ENCODE data around the gene CCDC9B.

Gene CCDC9B

GRCh38 chr15:40340740-40341400 is at the start of gene CCDC9B:
Gene CCDC9B, minus strand, starts transcription at chr15:40340939. Its CDS starts 120 bp downstream, at chr15:40340819.
- DNase-seq, result no peak

DNA sequence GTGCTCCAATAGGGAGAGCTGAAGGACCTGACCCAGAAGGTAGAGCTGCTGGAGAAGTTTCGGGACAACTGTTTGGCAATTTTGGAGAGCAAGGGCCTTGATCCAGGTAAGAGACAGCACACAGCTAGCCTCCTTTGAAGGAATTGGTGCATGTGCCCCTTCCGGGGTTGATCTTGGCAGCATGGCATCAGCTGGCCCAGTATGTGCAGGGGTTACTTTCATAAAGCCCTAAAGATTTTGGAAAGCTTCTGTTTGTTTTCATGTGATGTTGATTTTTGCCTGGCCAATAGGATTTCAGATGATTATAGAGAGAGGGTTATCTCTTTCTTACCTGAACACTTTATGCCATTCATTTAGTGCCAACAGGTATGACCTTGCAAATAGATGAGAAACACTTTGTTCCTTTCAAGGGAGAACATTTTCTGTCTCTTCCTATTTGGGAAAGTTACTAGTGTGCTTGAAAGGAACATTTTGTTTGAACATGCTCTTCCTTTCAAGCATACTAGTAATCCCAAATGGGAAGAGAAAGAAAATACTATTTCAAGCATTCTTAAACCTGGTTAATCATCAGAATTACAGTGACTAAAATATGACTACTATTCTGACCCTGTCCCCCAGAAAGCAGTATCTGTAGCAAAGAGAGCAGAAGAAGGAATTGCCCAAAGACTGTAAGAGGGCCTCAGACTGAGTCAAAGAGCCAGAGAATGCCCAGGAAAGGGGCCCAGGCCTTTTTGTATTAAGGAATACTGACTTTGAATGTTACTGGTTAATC is 49.3 kb upstream of the CCDC9B start:
- no peak for DNase-seq

GRCh38 chr15:40388941-40389823 is 48.4 kb upstream of the CCDC9B start:
- DNase-seq, result no peak

DNA sequence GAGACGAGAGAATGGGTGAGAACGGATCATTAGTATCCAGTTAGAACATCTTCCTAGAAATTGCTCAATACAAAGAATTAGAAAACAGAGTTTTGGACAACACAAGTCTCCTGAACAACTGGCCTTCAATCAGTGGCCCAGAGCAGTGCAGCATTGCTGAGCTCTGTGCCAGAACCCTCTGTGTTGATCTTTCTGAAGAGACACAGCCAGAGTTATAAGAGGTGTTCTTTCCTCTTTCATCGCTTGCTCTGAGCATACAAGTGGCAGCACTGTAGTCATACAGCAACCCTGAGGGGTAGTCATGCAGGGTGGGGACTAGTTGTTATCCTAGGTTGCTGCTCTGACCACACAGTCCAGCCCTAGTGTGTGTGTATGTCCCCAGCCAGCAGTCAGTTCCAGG is 45.7 kb upstream of the CCDC9B start:
- no peak for DNase-seq

DNA sequence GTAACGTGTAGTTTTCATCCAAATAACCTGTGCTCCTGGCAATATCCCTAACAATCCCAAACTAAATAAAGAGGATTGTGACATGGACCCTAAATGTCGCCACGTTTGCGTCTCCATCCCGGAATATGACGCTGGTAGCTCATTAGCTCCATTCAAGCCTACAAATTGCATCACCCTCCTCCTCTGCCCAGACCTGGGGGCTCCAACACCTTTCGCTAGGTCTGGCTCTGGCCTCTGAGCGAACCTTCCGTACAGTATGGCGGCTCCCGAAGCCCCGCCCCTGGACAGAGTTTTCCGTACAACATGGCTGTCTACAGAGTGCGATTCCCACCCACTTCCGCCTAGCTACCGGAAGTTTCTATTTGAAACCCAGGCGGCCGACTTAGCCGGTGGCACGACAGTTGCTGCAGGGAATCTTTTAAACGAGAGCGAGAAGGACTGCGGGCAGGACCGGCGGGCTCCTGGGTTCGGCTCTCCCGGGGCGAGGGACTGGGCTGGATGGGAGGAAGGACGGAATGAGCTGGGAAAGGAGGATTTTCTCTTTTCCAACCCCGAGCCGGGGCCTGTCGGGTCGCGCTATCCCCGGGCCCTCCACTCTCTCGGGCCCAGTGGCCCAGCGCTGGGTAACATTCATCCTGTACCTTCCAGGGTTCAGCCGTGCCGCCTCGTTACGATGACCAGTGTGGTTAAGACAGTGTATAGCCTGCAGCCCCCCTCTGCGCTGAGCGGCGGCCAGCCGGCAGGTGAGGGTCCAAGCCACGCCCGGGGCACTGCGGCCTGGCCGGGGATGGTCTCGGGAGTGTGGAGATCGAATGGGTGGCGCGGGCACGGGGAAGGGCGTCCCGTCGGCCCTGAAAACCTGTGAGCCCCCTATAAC is 42.1 kb upstream of the CCDC9B start, which contains the start of gene KNSTRN:
TSS of gene KNSTRN (plus strand) at position 142 of the 877 bp plus-strand sequence. CDS start at position 257, 115 bp downstream.
- peak; percentile 81 to 88 for DNase-seq

DNA sequence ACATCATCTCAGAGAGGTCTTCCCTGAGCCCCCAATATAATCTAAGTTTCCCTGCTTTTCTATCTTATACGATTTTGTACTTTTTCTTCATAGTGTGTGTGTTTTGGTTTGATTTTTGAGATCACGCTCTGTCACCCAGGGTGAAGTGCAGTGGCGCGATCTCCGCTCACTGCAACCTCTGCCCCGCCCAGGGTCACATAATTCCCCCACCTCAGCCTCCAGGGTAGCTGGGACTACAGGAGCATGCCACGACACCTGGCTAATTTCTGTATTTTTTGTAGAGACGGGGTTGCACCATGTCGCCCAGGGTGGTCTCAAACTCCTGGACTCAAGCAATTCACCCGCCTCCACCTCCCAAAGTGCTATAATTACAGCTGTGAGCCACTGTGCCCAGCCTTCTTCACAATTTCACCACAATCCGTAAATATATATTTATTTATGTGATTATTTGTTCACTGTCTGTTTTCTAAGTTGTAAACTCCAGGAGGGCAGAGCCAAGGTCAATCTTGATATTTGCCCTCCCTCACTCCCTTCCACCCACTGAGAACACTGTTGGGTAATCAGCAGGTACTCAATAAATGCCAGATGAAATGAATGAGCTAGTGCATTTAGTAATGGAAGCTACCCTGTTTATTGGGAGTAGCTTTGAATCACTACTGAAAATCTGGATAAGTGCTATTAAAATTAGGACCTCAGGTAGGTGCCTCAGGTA is 41.2 kb upstream of the CCDC9B start:
- DNase-seq, result no peak

DNA sequence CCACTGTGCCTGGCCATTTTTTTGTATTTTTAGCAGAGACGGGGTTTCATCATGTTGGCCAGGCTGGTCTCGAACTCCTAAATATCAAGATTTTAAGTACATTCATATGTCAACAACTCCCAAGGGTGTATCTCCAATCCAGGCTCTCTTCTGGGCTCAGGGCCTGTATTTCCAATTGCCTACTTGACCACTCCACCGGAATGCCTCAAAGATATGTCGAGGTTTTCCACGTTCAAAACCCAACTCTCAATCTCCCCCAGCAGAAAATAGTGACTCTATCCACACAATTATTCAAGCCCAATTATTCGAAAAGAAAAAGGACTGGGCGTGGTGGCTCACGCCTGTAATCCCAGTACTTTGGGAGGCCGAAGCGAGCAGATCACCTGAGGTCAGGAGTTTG is 39.9 kb upstream of the CCDC9B start:
- DNase-seq, result no peak

DNA sequence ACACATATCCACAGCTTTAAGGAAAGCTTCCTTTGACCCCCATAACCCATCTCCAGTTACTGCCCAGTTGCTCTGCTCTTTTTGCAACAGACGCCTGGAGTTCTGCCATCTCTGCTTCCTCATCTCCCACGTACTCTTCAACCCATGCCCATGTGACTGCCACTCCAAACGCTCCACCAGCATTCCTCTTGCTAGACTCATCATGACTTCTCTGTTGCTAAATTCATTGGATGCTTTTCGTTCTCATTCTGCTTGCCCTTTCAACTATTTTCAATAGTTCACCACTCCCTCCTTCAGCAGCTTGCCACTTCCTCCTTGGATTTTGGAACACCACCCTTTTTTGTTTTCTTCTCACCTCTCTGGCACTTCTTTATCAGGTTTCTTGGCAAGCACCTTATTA is 39.1 kb upstream of the CCDC9B start:
- no peak for DNase-seq

DNA sequence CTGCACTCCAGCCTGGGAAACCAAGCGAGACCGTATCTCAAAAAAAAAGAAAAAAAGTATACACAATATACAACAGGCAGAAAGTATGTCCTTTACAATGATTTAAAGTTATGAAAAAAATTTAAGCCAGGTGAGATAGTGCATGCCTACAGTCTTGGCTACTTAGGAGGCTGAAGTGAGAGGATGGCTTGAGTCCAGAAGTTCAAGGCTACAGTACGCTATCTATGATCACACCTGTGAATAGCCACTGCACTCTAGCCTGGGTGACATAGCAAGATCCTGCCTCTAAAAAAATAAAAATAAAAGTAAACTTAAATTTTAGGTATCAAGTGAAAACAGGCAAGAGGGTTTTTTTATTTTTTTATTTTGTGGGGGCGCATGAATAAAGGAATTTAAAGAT is 38.6 kb upstream of the CCDC9B start:
- DNase-seq, result no peak

- DNase-seq, result no peak
Measured at GRCh38 chr15:40377606-40378005, 36.9 kb upstream of the CCDC9B start.

DNA sequence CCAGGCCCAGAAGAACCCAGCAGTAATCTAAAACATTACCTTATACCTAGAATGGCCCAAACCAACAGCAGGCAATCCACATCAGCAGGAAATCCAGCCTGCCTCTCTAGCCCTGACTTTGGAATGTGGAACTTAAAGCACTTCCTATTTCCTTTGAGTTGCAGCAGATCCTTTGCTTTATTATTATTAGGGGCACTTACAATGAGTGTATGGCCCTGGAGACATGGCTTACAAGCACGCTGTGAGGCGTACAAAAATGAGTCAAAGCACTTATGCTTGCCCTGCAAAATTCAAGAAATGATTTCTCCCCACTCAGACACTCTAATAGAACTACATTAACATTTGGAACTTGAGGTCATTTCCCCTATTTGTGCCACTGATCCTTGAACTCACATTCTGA is 32.2 kb upstream of the CCDC9B start:
- no peak for DNase-seq

- no peak for DNase-seq
Measured at GRCh38 chr15:40369971-40370370, 29.2 kb upstream of the CCDC9B start.

DNA sequence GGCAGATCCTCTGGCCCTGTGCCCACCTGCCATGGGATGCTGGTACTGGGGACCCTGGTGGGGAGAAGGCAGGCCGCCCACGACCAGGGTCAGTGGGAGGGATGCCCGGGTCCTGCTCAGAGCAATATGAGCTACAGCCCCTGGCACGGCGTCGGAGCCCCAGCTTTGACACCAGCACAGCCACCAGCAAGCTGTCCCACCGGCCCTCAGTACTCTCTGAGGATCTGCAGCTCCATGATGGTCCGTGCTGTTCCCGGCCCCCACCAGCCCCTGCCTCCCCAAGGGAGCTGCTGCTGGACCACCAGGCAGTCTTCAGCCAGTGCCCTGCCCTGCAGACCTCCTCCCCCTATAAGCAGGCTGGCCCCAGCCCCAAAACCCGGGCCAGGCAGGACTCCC is 28.7 kb upstream of the CCDC9B start:
- no peak for DNase-seq

DNA sequence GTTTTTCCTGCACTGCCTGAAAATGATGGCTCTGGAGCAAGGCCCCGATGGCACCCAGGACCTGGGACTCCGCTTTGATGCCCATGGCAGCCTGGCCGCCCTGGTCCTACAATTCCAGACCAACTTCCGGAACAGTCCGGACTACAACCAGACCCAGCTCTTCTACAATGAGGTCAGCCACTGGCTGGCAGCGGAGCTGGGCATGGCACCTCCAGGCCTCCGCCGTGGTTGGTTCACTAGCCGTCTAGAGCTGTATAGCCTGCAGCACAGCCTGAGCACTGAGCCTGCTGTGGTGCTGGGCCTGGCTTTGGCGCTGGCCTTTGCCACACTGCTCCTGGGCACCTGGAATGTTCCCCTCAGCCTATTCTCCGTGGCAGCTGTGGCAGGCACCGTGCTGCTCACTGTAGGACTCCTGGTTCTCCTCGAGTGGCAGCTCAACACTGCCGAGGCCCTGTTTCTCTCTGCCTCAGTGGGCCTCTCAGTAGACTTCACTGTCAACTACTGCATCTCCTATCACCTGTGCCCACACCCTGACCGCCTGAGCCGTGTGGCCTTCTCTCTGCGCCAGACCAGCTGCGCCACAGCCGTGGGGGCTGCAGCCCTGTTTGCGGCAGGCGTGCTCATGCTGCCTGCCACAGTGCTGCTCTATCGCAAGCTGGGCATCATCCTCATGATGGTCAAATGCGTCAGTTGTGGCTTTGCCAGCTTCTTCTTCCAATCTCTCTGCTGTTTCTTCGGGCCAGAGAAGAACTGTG is 28.2 kb upstream of the CCDC9B start:
- no peak for DNase-seq

DNA sequence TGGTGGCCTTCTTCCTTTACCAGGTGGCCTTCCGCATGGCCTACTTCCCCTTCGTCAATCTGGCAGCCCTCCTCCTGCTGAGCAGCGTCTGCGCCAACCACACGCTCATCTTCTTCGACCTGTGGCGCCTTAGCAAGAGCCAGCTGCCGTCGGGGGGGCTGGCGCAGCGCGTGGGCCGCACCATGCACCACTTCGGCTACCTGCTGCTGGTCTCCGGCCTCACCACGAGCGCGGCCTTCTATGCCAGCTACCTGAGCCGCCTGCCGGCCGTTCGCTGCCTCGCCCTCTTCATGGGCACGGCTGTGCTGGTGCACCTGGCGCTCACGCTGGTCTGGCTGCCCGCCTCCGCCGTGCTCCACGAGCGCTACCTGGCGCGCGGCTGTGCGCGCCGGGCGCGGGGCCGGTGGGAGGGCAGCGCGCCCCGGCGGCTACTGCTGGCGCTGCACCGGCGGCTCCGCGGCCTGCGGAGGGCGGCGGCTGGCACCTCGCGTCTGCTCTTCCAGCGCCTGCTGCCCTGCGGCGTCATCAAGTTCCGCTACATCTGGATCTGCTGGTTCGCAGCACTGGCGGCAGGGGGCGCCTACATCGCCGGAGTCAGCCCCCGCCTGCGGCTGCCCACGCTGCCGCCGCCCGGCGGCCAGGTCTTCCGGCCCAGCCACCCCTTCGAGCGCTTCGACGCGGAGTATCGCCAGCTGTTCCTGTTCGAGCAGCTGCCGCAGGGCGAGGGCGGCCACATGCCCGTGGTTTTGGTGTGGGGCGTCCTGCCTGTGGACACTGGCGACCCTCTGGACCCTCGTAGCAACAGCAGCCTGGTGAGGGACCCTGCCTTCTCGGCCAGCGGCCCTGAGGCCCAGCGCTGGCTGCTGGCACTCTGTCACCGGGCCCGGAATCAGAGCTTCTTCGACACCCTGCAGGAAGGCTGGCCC is 27.2 kb upstream of the CCDC9B start:
- peak; percentile 80 for DNase-seq

GRCh38 chr15:40367371-40367685 is 26.6 kb upstream of the CCDC9B start:
- no peak for DNase-seq

DNA sequence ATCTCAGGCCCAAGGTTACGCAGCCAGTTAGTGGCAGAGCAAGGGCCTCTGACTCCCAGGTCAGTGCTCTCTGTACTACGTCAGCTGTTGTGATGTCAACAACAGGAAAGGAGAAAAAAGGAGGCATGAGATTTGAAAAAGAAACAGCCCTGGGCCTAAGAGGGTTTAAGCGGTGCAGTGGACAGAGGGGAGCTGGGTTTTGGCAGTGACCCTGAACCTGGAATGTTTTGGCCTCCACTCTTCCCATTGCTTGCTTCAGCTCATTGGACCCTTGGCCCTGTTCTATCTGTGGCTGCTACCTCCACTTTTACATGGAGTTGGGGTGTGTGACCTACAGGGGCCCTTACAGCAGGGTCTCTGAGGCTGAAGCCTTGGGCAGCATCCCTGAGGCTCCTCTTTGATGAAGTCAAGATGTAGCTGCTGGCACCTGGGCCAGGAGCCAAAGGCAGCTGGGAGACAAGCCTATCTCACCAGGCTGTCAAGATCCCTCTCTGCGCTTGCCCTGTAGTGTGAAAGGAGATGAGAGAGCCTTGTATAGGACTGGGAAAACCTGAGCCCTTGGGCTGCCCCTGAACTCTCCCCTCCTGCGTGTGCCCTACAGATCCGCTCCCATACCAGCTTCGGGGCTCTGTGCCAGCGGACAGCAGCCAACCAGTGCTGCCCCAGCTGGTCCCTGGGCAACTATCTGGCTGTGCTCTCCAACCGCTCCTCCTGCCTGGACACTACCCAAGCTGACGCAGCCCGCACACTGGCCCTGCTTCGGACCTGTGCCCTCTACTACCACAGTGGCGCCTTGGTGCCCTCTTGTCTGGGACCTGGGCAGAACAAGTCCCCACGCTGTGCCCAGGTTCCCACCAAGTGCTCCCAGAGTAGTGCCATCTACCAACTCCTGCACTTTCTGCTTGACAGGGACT is 26.0 kb upstream of the CCDC9B start:
- DNase-seq, result no peak

- DNase-seq, result no peak
Measured at GRCh38 chr15:40365624-40366456, 25.1 kb upstream of the CCDC9B start.
